Skeletal muscle tissue (tissue), 4 donors: ENCODE results near the gene MXD4. TPM values are rescaled to one million over a fixed set of nuclear protein-coding genes. Genes with fewer than 3 reads are reported as not detected.
A peak's percentile ranks its signal among the peaks of the same experiment; 100 is the strongest.

Source experiments
- H3K27ac ChIP-seq: one replicate; pipeline ENCODE4 v1.7.0; 2013; ENCODE audit warnings: mild to moderate bottlenecking, low read depth, low read length, inconsistent platforms
- H3K27me3 ChIP-seq, 3 donors: one replicate each; pipeline ENCODE4 v1.7.0; 2013; ENCODE audit warnings: low read length in 3 of 3; ENCODE audit not compliant: control insufficient read depth in 3 of 3, insufficient read depth in 3 of 3
- H3K36me3 ChIP-seq, 3 donors: one replicate each; pipeline ENCODE4 v1.7.0; 2013; ENCODE audit warnings: low read length in 3 of 3; ENCODE audit not compliant: control insufficient read depth in 3 of 3, insufficient read depth in 3 of 3
- H3K4me1 ChIP-seq, 3 donors: one replicate each; pipeline ENCODE4 v1.7.0; 2013; ENCODE audit warnings: low read length in 3 of 3, mild to moderate bottlenecking in 3 of 3; ENCODE audit not compliant: control insufficient read depth in 3 of 3, insufficient read depth in 3 of 3
- H3K4me3 ChIP-seq, 3 donors: one replicate each; pipeline ENCODE4 v1.7.0; 2013; ENCODE audit warnings: low read length in 3 of 3
- H3K9ac ChIP-seq, 3 donors: one replicate each; pipeline ENCODE4 v1.7.0; 2013; ENCODE audit warnings: low read length in 3 of 3, mild to moderate bottlenecking in 3 of 3, moderate library complexity in 2 of 3, low read depth in 1 of 3
- H3K9me3 ChIP-seq, 3 donors: one replicate each; pipeline ENCODE4 v1.7.0; 2013; ENCODE audit warnings: low read length in 3 of 3; ENCODE audit not compliant: control insufficient read depth in 3 of 3
- total RNA-seq: library from RNA; depleted of rRNA; stranded (reverse); fragments of >200 nt; gene quantifications from one replicate; pipeline ENCODE4 v1.2.3, GENCODE V29; 2014
- donor health status: Osteomylitis.

The MXD4 gene
- 21.4 TPM for total RNA-seq

- Histone ChIP-seq H3K4me1 (peaks cover 74 to 80% (median 80%) of the 10 kb centered on the region in 3 donors), H3K27ac (peak within 1 kb of the TSS; percentile 93), H3K4me3 (peak within 1 kb of the TSS; percentile 72 to 85 (median 81)), H3K36me3 (peaks cover 11 to 17% (median 12%) of the 10 kb centered on the region in 3 donors), H3K27me3 (no peaks in the 10 kb centered on the region), H3K9ac (peak within 1 kb of the TSS; percentile 88 to 96 (median 94)), H3K9me3 (no peaks in the 10 kb centered on the region)
These were observed at the start of gene MXD4 for GRCh38 chr4:2261853-2262144. Gene MXD4 (minus strand): TSS chr4:2262109. CDS start chr4:2261980, 129 bp downstream.

GRCh38 chr4:2306773-2307410 lies 45.0 kb upstream of the MXD4 start:
- Histone ChIP-seq H3K4me3 (no peak overlapping the region), H3K27me3 (no peaks in the 10 kb centered on the region), H3K9me3 (peaks cover 0 to 7% (median 6%) of the 10 kb centered on the region in 3 donors), H3K9ac (no peak overlapping the region), H3K4me1 (no peaks in the 10 kb centered on the region), H3K27ac (no peak overlapping the region), H3K36me3 (no peaks in the 10 kb centered on the region)

GRCh38 chr4:2305766-2306501 lies 44.0 kb upstream of the MXD4 start:
- Histone ChIP-seq H3K4me3 (no peak overlapping the region), H3K36me3 (no peaks in the 10 kb centered on the region), H3K9ac (no peak overlapping the region), H3K4me1 (no peaks in the 10 kb centered on the region), H3K27me3 (no peaks in the 10 kb centered on the region), H3K9me3 (peaks cover 0 to 7% (median 6%) of the 10 kb centered on the region in 3 donors), H3K27ac (no peak overlapping the region)

- Histone ChIP-seq H3K4me3 (no peak overlapping the region), H3K27ac (no peak overlapping the region)
These were observed 43.1 kb upstream of the MXD4 start for GRCh38 chr4:2304877-2305561.

GRCh38 chr4:2304321-2304876 lies 42.5 kb upstream of the MXD4 start:
- no peaks in the 10 kb centered on the region for H3K36me3 ChIP-seq
- no peak overlapping the region for H3K27ac ChIP-seq
- no peak overlapping the region for H3K4me3 ChIP-seq
- H3K9me3 ChIP-seq: peaks cover 0 to 7% (median 6%) of the 10 kb centered on the region in 3 donors
- no peaks in the 10 kb centered on the region for H3K4me1 ChIP-seq
- no peak overlapping the region for H3K9ac ChIP-seq
- H3K27me3 ChIP-seq: no peaks in the 10 kb centered on the region

More at GRCh38 chr4:2304877-2305561, 43.1 kb upstream of the MXD4 start:
- Histone ChIP-seq H3K36me3 (no peaks in the 10 kb centered on the region), H3K27me3 (no peaks in the 10 kb centered on the region), H3K4me1 (no peaks in the 10 kb centered on the region), H3K9ac (no peak overlapping the region), H3K9me3 (peaks cover 0 to 7% (median 6%) of the 10 kb centered on the region in 3 donors)

GRCh38 chr4:2303686-2304320 lies 41.9 kb upstream of the MXD4 start:
- no peak overlapping the region for H3K4me3 ChIP-seq
- no peaks in the 10 kb centered on the region for H3K4me1 ChIP-seq
- H3K27me3 ChIP-seq: no peaks in the 10 kb centered on the region
- no peak overlapping the region for H3K27ac ChIP-seq
- no peaks in the 10 kb centered on the region for H3K36me3 ChIP-seq
- H3K9ac ChIP-seq: no peak overlapping the region
- peaks cover 0 to 7% (median 6%) of the 10 kb centered on the region in 3 donors for H3K9me3 ChIP-seq

GRCh38 chr4:2303121-2303685 lies 41.3 kb upstream of the MXD4 start:
- peaks cover 0 to 4% (median 0%) of the 10 kb centered on the region in 3 donors for H3K27me3 ChIP-seq

GRCh38 chr4:2302387-2303119 lies 40.6 kb upstream of the MXD4 start:
- H3K27me3 ChIP-seq: peaks cover 1 to 4% (median 3%) of the 10 kb centered on the region in 3 donors

More at GRCh38 chr4:2303121-2303685, 41.3 kb upstream of the MXD4 start:
- Histone ChIP-seq H3K27ac (no peak overlapping the region), H3K9ac (no peak overlapping the region), H3K4me3 (no peak overlapping the region), H3K9me3 (peaks cover 0 to 7% (median 6%) of the 10 kb centered on the region in 3 donors), H3K4me1 (no peaks in the 10 kb centered on the region), H3K36me3 (no peaks in the 10 kb centered on the region)

GRCh38 chr4:2301806-2302205 lies 39.9 kb upstream of the MXD4 start:
- H3K27me3 ChIP-seq: peaks cover 3 to 5% (median 4%) of the 10 kb centered on the region in 3 donors
- no peak overlapping the region for H3K9ac ChIP-seq
- peaks cover 0 to 6% (median 4%) of the 10 kb centered on the region in 3 donors for H3K9me3 ChIP-seq
- H3K4me1 ChIP-seq: no peaks in the 10 kb centered on the region
- no peak overlapping the region for H3K4me3 ChIP-seq
- H3K36me3 ChIP-seq: no peaks in the 10 kb centered on the region
- H3K27ac ChIP-seq: no peak overlapping the region

More at GRCh38 chr4:2302387-2303119, 40.6 kb upstream of the MXD4 start:
- H3K36me3 ChIP-seq: no peaks in the 10 kb centered on the region
- H3K4me3 ChIP-seq: no peak overlapping the region
- no peak overlapping the region for H3K9ac ChIP-seq
- peaks cover 0 to 7% (median 6%) of the 10 kb centered on the region in 3 donors for H3K9me3 ChIP-seq
- no peaks in the 10 kb centered on the region for H3K4me1 ChIP-seq
- no peak overlapping the region for H3K27ac ChIP-seq
